Femur (tissue), 1 donor: Measurements from ENCODE around the gene COMTD1.
"Not testable (repeated sequence)": the region's sequence is repeated elsewhere in the genome, so short reads cannot be mapped to it uniquely, and the experiment has no call there.

Experiments
- DNase-seq: peaks from one replicate; pipeline ENCODE4 v3.0.0-alpha.2; 2017

The COMTD1 gene

GRCh38 chr10:75212343-75212742 lies 23.4 kb downstream of the COMTD1 start:
- no peak for DNase-seq

DNA sequence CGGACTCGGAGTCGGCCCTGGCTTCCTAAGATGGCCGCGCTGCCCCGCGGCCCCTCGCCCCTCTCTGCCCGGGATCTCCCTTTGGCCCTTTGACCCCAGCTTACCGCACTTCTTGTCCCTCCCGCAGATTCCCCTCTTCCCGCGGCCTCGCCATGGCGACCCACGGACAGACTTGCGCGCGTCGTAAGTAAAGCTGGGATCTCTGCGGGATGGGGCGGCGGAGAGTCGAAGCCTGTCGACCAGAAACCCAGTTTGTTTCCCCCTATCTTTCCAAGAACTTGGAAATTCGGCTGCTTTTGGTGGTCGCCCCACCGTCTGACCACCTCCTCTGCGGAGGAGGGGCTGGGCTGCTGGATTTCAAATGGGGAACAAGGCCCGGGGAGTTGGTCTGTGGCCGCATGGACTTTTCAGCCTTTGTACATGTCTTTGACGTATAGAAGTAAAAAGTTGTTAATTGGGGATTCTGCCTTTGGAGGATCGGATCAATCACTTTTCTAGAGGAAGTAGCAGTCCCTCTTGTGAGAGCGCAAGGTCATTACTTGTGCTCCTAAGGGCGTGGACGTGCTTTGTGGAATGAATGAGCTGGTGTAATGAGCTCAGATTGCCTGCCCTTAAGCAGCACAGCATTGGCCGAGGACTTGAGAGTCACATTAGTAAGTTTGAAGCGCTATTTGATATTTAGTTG lies 24.6 kb downstream of the COMTD1 start:
- peak; percentile 46 for DNase-seq

GRCh38 chr10:75210282-75211006 lies 25.3 kb downstream of the COMTD1 start, which contains the start of gene VDAC2:
TSS of gene VDAC2 (plus strand) at chr10:75210796. CDS start at chr10:75211159, 363 bp downstream.
- DNase-seq: peak; percentile 95

GRCh38 chr10:75209921-75210281 lies 25.9 kb downstream of the COMTD1 start:
- DNase-seq: peak; percentile 89

DNA sequence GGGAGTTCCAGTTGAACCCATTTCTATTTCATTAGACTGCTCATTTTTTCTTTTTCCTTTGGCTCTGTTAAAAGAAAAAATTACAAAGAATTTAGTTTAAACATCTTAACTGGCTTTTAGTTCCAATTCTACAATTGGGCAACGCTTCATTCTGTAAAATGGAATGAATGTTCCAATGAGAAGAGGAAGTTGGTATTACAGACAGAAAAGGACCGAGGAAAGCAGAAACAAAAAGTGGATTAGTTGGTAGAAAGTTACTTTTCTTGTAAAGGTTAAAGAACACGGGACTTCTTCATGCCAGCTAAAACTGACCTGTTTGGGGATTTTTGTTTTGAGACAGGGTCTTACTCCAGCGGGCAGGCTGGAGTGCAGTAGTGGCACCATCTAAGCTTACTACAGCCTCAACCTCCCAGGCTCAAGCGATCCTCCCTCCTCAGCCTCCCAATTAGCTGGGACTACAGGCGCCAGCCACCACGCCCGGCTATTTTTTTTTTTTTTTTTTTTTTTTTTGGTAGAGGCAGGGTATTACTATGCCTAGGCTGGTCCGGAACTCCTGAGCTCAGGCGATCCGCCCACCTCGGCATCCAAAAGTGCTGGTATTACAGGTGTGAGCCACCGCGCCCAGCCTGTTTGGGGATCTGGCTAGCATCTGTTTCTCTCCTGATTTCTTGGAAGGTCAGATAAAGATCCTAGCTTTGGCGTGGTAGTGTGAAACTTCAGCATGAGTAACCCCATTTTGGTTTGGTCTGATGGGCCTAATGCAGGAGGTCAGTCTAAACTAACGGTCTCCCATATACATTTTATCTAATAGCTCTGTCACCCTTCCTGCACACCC lies 26.5 kb downstream of the COMTD1 start:
- DNase-seq: no peak

GRCh38 chr10:75208181-75208580 lies 27.6 kb downstream of the COMTD1 start:
- peak; percentile 51 for DNase-seq

DNA sequence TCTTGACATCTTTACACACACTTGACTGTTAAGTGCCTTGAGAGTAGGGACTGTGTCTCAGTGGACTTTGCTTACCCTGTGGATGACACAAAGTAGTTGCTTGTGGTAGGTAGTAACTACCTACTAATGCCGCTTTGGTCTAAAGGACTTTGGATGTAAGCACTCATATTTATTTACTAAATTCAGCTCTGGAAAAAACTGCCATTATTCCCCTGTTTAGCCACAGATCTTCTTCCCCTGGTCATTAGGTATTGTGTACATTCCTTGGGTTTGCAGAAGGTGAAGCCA lies 28.0 kb downstream of the COMTD1 start:
- no peak for DNase-seq

DNA sequence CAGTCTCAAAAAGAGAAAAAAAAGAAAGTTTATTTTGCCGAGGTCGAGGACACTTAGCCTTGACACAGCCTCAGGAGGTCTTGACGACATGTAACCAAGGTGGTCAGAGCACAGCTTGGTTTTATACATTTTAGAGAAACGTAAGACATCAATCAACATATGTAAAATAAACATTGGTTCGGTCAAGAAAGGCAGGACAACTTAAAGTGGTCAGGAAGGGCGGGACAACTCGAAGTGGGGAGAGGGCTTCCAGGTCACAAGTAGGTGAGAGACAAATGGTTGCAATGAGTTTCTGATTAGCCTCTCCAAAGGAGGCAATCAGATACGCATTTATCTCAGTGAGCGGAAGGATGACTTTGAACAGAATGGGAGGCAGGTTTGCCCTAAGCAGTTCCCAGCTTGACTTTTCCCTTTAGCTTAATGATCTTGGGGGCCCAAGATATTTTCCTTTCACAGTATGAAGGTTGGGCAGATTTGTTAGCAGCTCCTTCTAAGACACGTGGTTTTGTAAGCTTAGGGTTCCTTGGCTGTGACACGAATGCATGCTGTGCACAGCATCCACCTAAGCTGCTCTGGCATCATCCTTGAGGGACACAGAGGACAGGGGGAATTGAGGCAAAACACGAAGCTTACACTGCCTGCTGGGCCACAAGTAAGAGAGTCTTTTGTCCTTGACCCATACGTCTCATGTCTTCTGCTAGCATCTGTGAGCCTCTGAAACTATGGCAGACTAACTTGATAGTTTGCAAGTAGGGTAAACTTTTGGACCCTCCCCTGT lies 28.5 kb downstream of the COMTD1 start:
- no peak for DNase-seq

DNA sequence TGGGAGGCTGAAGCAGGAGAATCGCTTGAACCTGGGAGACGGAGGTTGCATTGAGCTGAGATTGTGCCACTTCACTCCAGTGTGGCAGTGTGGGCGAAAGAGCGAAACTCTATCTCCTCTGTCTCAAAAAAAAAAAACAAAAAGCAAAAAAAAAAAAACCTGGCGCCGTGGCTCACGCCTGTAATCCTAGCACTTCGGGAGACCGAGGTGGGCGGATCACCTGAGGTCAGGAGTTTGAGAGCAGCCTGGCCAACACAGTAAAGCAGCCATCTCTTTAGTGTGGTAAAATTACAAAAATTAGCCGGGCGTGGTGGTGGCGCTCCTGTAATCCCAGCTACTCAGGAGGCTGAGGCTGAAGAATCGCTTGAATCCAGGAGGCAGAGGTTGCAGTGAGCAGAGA lies 29.1 kb downstream of the COMTD1 start:
- not testable (repeated sequence) for DNase-seq

DNA sequence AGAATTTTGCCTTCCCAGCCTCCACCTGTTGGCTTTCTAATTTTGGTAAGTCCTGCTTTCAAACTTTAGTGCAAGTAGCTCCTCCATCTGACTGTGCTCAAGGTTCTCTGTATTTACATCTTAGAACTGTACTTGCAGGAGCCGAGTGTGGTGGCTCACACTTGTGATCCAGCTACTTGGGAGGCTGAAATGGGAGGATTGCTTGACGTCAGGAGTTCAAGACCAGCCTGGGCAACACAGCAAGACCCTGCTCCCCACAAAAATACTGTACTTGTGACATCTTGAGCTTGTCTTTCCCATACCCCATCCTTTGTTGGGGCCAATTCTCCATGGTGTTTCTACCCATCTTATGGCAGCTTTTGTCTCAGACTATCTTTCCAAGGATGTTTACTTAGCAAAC lies 29.8 kb downstream of the COMTD1 start:
- no peak for DNase-seq

DNA sequence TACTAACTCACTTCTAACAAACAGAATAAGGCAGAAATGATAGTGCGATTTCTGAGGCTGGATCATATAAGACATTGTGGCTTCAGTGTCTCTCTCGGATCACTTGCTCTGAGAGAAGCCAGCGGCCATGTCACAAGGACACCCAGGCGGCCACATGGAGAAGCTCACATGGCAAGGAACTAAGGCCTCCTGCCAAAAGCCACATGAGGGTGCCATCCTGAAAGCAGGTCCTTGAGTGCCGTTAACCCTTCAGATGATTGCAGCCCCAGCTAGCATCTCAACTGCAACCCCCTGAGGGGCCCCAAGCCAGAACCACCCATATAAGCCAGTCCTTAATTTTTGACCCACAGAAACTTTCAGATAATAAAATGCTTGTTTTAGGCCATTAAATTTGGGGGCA lies 32.0 kb downstream of the COMTD1 start:
- DNase-seq: no peak

GRCh38 chr10:75203046-75203620 lies 32.6 kb downstream of the COMTD1 start:
- DNase-seq: not testable (repeated sequence)

DNA sequence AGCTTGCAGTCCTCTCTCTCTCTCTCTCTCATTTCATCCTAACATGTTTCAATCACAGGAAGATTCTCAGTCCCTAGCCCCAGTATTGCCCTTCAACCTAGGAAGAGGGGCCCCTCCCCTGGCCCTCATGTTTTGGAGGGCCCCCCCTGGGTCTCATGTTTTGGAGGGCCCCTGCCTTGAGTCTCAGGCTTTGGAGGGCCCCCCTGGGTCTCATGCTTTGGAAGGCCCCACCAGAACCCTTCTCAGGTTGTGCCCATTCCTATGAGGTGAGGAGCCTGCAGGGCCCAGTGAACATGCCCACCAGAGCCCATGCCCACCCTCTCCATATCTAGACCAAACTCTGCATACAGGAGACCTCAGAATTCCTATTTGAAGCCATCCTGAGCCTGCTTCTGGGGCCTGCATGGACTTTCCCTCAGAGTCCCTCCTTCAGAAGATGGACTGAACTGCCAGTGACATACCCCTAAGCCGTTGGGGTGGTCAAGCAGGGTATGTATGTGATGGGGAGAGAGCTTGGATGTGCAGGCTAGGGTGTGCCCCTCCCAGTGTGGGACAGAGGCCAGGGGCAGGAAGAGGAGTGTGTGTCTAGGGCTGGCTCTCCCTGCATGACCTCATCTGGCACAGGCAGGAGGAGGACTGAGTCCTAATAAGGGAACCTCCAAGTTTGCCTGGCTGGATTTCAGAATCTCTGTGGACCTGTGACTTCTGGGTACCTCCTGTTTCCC lies 33.3 kb downstream of the COMTD1 start:
- DNase-seq: peak; percentile 36

DNA sequence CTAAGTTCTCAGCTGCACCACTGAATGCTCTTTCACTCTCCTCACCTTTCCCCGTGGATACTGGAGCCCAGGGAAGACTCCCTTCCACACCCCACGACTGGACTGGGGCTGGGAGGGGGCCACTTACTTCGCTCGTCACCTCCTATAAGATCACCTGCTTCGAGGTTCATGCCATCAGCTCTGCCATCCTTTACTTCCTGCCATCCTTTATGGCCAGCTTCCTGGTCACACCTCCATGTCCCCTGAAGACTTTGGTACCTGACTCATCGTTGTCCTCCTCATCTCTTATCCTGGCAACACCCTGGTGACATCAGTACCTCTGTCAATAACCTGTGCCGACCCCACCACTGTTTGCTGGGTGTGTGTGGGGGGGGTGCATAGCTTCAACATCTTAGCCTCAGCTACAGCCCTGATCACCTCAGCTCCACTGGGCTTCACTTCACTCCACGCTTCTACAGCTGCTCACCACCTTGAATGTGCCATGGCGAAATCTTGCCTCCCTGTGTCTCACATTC lies 33.9 kb downstream of the COMTD1 start:
- DNase-seq: no peak

DNA sequence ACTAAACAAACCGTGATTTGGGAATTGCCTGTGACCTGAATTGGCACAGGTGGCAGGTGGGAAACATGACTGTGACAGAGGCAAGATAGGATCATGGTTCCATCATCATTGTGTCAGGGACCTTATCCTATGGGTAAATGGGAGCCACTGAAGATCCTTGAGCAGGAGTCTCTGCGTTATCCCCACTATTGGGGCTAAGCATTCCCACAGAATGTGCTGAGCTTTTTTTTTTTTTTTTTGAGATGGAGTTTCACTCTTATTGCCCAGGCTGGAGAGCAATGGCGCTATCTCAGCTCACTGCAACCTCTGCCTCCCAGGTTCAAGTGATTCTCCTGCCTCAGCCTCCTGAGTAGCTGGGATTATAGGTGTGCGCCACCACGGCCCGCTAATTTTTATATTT lies 35.8 kb downstream of the COMTD1 start:
- DNase-seq: not testable (repeated sequence)

GRCh38 chr10:75197906-75198305 lies 37.9 kb downstream of the COMTD1 start:
- DNase-seq: no peak

- no peak for DNase-seq
These were observed 38.7 kb downstream of the COMTD1 start for GRCh38 chr10:75197066-75197465.

DNA sequence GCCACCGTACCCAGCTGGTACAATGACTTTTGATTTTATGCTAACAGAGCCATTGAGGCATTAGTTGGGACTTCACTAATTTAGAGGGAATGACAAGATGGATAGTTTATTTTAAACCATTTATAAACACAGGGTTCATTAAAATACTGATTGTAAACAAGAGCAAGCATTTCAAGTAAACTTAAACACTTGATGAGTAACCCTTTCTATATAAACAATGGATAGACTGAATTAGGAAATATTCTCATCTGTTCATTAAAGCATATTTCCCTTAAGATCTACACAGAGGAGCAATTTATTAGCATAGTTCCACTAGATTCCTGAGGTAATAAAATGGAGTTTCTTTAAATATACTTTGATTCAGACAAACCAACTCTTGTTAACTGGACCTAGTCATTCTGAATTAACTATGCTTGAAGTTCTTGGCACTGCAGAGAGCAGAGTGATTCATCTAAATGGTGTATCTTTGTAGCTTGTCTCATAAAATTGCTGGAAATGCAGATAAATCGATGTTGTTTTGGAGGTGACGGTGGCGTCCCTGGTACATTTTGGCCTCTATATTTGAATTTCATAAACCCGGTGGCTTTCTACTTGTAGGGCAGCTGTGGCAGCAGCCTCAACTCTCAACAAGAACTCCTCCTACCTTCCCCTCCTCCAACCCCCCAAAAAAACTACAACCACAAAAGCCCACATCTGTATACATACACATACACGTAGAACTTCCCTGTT lies 40.6 kb downstream of the COMTD1 start:
- no peak for DNase-seq

DNA sequence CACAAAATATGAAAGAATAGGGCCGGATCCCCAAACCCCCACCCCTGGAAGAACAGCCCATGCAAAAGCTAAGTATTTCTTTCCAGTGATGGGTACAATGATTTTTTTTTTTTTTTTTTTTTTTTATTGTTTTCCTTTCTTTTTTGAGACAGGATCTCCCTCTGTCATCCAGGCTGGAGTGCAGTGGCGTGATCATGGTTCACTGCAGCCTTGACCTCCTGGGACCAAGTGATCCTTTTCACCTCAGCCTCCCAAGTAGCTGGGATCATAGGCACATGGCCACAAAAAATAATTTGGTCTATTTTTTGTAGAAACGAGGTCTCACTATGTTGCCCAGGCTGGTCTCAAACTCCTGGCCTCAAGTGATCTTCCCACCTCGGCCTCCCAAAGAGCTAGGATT lies 41.1 kb downstream of the COMTD1 start:
- DNase-seq: not testable (repeated sequence)

DNA sequence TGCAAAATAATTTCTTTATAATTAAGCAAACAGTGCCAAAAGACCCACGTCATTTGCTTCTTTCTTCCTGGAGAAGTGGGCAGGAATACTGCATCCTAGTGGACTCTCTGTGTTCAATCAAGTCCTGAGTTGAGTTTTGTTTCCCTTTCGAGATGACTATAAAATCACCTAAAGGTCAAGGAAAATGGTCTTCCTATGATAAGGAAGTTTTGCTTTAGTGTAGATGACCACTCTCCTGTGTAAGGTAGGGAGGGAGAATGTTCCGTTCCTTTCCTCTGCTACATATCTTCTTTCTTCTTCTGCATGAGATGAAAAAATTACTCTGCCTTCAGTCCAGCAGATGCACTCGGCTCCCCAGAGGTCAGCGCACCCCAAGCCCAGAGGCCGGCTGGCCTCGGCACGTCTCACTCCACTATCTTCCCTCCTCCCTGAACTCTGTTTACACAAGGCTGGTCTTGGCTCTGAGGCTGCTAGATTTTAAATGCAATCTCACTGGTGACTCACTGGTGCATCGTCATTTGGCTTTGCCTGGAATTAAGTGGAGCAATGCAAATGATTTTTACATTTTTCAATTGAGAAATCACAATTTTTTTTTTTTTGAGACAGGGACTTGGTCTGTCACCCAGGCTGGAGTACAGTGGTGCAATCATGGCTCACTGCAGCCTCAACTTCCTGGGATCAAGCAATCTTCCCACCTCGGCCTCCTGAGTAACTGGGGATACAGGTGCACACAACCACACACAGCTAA lies 43.8 kb downstream of the COMTD1 start:
- no peak for DNase-seq
